DMS114 treated with DMSO at 0.1 percent for 48 hours (cell line): ENCODE data around the gene DPH5.
"Not testable (repeated sequence)": the region's sequence is repeated elsewhere in the genome, so short reads cannot be mapped to it uniquely, and the experiment has no call there.

Source experiments
- DNase-seq: peaks from one replicate; lab custom pipeline; 2025; ENCODE audit not compliant: unreplicated experiment; lab: John Stamatoyannopoulos, UW

Gene DPH5, protein sequence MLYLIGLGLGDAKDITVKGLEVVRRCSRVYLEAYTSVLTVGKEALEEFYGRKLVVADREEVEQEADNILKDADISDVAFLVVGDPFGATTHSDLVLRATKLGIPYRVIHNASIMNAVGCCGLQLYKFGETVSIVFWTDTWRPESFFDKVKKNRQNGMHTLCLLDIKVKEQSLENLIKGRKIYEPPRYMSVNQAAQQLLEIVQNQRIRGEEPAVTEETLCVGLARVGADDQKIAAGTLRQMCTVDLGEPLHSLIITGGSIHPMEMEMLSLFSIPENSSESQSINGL

GRCh38 chr1:101025657-101026429 lies at the start of gene DPH5:
TSS of gene DPH5 (minus strand) at chr1:101025784. CDS start at chr1:101025443, 341 bp downstream.
- peak; percentile 84 for DNase-seq

DNA sequence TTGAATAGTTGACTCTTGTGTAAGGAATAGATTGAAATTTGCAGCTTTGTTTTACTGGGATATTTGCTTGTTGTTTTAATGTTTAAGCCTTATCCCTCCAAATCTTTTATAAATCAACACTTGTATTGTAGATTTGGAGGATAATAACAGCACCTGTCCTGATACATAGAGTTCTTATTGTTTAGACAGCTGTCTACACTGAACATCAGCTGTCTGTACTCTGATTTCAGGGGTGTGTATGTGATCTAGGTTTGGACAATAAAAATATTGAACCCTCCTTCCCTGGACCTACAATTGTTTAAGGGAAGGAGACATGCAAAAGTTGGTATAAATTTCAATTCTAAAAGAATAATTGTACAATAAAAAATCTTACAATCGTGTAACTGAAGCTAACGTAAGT lies 48.3 kb upstream of the DPH5 start:
- no peak for DNase-seq

GRCh38 chr1:101071470-101071891 lies 45.9 kb upstream of the DPH5 start:
- DNase-seq, result no peak

DNA sequence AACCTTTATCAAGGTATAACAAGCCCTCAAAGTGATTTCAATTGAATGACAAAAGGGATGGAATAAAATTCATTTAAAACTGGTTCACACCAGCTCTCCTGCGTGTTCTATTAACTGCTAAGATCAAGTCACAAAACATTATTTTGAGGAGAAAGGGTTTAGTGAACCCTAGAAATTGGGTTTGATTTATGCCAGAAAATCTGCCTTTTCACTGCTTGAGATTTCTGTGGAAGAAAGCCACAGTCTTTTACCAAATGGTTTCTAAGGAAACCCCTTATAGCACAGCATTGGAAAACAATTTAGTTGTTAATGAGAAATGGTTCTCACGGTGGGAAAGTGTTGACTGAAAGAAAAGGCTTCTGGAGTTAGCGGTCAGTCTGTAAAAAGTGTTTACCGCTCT lies 43.6 kb upstream of the DPH5 start:
- DNase-seq, result no peak

DNA sequence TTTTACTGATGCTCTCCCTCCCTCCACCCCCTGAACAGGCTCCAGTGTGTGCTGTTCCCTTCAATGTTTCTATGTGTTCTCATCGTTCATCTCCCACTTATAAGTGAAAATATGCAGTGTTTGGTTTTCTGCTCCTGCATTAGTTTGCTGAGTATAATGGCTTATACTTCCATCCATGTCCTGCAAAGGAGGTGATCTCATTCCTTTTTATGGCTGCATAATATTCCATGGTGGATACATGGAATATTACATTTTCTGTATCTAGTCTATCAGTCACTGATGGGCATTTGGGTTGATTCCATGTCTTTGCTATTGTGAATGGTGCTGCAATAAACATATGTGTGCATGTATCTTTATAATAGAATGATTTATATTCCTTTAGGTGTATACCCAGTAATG lies 41.4 kb upstream of the DPH5 start:
- DNase-seq, result not testable (repeated sequence)

- no peak for DNase-seq
Observed at GRCh38 chr1:101066260-101066936, 40.8 kb upstream of the DPH5 start.

DNA sequence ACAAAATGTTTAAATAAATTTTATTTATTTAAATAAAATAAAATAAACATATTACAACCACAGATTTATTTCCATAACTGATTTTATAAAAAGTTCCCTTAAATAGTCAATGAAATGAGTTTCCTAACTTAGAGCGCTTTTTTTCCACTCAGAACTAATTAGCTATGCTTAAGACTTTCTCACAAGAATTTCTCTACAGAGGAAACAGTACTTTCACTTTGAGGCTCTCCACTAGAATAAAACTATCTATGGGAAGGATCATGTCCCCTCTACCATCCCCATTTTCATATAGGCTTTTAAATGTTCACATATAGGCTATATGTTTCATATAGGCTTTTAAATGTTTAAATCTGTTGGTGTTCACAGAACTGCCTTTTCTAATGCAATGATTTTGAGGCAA lies 40.0 kb upstream of the DPH5 start:
- DNase-seq, result no peak

- no peak for DNase-seq
Observed at GRCh38 chr1:101064697-101065096, 39.1 kb upstream of the DPH5 start.

GRCh38 chr1:101060992-101061391 lies 35.4 kb upstream of the DPH5 start:
- DNase-seq, result no peak

DNA sequence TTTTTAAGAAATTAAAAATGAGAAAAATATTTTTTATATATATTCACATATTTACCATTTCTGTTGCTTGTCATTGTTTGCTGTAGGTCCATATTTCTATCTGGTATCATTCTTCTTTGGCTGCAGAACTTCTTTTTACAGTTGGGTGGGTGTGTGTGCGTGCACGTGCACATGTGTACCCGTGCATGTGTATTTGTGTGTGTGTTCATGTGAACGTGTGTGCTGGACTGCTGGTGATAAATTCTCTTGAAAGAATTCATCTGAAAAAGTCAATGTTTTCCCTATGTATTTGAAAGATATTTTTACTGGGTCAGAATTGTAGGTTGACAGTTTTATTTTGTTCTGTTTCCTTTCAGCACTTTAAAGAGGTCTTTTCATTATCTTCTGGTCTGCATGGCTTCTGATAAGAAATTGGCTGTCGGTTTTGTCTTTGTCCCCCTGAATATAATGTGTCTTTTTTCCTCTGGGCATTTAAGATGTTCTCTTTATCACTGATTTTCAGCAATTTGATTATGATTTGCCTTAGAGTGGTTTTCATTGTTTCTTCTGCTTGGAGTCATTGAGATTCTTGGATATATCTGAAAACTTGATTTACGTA lies 34.5 kb upstream of the DPH5 start:
- no peak for DNase-seq

DNA sequence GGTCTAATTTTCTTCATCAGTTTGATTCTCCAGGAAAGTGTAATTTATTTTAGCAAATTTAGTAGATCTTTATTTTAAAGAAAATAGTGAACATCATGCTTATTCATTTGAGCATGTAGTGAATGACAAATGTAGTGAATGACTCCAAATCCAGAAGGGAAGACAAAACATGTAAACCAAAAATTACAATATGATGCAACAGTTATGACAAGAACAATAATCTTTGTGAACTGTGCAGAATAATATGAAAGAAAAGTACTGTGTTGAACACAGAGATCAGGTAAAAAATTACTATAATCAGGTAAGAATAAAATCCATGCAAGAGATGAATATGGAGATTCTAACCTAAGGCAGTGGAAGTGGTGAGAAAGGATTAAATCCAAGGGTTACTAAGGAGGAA lies 30.0 kb upstream of the DPH5 start:
- no peak for DNase-seq

DNA sequence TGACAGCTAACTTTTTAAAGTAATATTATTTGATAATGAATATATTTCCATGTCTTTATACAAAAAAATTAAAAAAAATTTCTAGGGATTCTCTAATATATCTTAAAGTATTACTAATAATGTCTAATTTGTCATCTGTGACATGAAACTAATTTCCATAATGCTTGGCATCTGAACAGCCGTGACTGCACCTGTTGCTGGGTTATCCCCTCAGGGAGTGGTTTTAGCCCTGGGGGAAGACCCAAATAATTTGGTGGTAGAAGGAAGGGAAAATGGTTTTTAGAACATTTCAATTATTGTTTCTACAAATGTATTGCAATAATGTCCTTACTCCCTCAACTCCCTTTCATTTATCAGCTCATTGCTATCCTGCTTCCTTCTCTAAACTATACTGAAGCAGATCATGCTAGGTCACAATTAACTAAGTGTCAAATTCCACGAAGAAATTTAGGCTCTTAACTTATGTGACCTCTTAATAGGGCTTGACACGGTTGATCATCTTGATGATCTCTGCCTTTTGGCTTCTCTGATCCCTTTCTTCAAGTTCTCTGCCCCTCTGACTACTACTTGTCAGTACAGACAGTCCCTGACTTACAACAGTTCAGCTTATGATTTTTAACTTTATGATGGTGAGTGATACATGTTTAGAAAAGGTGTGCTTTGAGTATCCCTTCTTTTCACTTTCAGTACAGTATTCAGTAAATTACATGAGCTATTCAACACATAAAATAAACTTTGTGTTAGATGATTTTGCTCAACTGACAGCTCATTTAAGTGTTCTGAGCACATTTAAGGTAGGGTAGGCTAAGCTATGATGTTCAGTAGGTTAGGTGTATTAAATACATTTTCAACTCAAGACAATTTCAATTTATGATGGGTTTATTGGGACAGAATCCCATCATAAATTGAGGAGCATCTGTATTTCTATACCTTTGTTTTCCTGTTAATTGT lies 26.4 kb upstream of the DPH5 start:
- no peak for DNase-seq

DNA sequence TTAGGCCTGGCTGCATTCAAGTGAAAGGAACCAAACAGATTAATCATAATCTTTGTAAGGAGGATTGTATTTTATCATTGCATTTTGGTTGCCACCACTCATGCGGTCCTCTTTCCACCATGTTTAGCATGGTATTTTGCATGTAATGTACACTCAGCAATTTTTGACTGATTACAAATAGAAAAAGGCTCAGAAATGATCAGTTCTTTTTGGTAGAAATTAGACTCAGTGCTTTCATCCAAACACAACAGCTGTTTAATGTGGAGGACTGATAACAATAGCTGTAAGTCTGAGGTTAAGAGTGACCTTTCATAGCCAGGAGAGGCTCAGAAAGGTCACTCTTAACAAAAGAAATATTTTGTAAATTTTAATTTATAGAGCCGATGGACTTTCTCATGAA lies 25.3 kb upstream of the DPH5 start:
- no peak for DNase-seq

DNA sequence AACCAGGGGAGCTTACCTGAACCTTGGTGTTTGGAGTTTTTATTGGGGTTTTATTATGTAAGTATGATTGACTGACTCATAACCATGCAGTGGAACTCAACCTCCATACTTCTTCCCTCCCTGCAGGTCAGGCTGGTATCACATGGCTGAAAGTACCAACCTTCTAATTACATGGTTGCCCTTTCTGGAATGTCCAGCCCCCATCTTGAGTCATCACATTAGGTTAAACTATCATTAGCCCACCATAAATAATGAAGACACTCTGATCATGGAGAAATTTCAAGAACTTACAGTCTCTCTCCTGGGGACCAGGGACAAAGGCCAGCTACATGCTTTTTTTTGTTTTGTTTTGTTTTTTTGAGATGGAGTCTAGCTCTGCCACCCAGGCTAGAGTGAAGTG lies 19.2 kb upstream of the DPH5 start:
- no peak for DNase-seq

- no peak for DNase-seq
Observed at GRCh38 chr1:101044259-101044658, 18.7 kb upstream of the DPH5 start.

DNA sequence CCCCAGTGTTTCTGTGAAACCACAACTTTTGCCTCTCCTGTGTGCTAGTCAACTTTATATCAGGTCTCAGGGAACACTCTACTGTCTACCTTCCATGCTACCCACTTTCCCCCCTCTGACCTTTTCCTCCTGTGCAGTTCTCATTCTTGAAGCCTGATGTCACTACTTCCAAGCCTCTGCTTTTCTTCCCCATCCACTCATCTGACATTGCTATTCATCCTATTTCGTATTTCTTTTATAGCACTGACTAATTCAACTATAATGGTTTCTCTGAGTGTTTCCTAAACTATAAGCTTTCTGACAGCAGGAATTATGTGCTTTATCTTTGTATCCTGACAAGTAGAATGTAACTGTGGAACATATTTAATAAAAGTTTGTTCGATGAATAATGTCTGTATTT lies 18.2 kb upstream of the DPH5 start:
- DNase-seq, result no peak

DNA sequence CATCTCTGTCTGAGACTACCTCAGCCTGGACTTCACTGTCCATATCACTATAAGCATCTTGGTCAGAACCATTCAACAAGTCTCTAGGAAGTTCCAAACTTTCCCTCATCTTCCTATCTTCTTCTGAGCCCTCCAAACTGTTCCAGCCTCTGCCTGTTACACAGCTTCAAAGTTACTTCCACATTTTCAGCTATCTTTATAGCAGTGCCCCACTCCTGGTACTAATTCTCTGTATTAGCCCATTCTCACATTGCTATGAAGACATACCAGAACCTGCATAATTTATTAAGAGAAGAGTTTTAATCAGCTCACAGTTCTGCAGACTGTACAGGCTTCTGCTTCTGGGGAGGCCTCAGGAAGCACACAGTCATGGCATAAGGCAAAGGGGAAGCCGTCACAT lies 15.7 kb upstream of the DPH5 start:
- no peak for DNase-seq

GRCh38 chr1:101040666-101041065 lies 15.1 kb upstream of the DPH5 start:
- no peak for DNase-seq

- DNase-seq, result no peak
Observed at GRCh38 chr1:101039245-101039644, 13.7 kb upstream of the DPH5 start.

DNA sequence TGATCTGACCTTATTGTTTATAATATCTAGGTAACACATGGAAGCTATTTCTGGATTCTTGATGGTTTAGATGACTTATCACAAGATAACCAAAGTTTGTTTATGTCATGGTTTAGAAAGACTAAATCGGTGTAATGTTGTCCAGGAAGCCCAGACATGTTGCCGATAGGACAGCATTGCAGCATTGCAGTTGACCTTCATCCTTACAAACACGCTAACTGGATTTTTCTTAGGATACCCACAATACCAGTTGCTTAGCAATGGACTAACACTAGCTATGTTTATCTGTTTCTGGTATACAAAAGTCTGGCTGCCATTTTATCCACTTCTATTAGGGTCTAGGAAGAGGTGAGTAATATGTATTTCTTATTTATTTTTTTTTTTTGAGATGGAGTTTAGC lies 11.7 kb upstream of the DPH5 start:
- DNase-seq, result no peak

DNA sequence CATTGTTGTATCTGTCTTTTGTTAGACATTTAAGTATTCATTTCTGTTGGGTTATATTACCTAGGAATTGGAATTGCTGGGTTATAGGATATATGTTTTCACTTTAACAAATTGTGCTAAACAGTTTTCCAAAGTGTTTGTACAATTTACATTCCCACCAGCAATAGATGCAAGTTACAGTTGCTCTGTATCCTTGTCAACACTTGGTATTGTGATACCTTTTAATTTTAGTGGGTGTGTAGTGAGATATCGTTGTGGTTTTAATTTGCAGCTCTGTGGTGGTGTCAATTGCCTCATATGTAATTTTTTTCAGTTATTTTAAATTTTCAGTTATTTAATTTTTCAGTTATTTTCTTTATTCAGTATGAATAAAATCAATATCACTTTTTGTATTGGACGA lies 7.4 kb upstream of the DPH5 start:
- no peak for DNase-seq
